ENCODE data around the gene DDX31.

The DDX31 gene

GRCh38 chr9:132637351-132637750, 32.4 kb downstream of the DDX31 start:
- DNase-seq (ENCODE audit: extremely low read depth, insufficient read length) = no peak
- Histone ChIP-seq H3K27me3 (replicated peaks; ENCODE audit: control insufficient read depth, insufficient read depth, low read length) (no peaks in the 10 kb centered on the region), H3K4me3 (replicated peaks; ENCODE audit: low read depth, low read length) (no peak overlapping the region), H3K36me3 (ENCODE audit: control insufficient read depth, insufficient read depth, low read length) (peaks cover 19% of the 10 kb centered on the region)
- TF ChIP-seq, protein P1, sequence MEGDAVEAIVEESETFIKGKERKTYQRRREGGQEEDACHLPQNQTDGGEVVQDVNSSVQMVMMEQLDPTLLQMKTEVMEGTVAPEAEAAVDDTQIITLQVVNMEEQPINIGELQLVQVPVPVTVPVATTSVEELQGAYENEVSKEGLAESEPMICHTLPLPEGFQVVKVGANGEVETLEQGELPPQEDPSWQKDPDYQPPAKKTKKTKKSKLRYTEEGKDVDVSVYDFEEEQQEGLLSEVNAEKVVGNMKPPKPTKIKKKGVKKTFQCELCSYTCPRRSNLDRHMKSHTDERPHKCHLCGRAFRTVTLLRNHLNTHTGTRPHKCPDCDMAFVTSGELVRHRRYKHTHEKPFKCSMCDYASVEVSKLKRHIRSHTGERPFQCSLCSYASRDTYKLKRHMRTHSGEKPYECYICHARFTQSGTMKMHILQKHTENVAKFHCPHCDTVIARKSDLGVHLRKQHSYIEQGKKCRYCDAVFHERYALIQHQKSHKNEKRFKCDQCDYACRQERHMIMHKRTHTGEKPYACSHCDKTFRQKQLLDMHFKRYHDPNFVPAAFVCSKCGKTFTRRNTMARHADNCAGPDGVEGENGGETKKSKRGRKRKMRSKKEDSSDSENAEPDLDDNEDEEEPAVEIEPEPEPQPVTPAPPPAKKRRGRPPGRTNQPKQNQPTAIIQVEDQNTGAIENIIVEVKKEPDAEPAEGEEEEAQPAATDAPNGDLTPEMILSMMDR (IDR thresholded peaks at IDR 0.05; ENCODE audit: insufficient read depth, low read length, poor library complexity, severe bottlenecking) = no peak

- H3K36me3 ChIP-seq (ENCODE audit: control insufficient read depth, insufficient read depth, low read length) = peaks cover 26% of the 10 kb centered on the region
- TF ChIP-seq, protein P1 (IDR thresholded peaks at IDR 0.05; ENCODE audit: insufficient read depth, low read length, poor library complexity, severe bottlenecking) = no peak
Observed at GRCh38 chr9:132634327-132634726, 35.5 kb downstream of the DDX31 start.

DNA sequence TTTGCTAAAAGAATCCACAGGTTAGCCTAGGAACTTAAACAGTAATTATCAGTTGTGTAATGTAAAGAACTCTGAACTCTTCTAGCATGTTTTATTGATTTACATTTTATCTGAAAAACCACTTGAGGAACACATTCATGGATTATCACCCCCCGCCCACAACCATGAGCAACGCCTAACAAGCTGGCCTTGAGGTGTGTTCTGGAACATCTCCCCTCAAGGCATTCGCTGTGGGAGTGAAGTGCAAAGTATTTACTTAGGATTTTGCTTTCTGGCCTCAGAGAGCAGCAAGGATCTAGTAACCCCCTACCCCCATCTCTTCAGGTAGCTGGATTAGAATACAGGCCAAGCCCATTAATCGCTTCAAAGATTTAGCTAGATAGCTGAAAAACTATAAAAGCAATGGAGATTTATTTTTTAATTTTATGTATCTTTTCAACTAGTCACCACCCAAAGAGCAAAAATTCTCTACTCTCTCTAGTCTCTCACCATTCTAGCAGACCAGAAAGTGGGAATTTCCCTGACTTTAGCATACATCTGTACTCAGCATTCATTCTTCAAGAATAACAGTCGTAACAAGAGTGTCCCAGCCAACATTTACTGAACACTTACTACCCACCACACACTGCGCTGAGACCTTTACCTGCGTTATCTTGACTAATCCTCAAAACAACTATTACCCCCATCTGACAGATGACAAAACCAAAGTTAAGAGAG, 37.2 kb downstream of the DDX31 start:
- H3K36me3 ChIP-seq (ENCODE audit: control insufficient read depth, insufficient read depth, low read length) = peaks cover 21% of the 10 kb centered on the region
- no peak overlapping the region for H3K4me3 ChIP-seq (replicated peaks; ENCODE audit: low read depth, low read length)
- no peak for DNase-seq (ENCODE audit: extremely low read depth, insufficient read length)
- no peaks in the 10 kb centered on the region for H3K27me3 ChIP-seq (replicated peaks; ENCODE audit: control insufficient read depth, insufficient read depth, low read length)
- TF ChIP-seq, protein P1 (IDR thresholded peaks at IDR 0.05; ENCODE audit: insufficient read depth, low read length, poor library complexity, severe bottlenecking) = no peak

More at GRCh38 chr9:132634327-132634726, 35.5 kb downstream of the DDX31 start:
- Histone ChIP-seq H3K4me3 (replicated peaks; ENCODE audit: low read depth, low read length) (no peak overlapping the region), H3K27me3 (replicated peaks; ENCODE audit: control insufficient read depth, insufficient read depth, low read length) (no peaks in the 10 kb centered on the region)
- no peak for DNase-seq (ENCODE audit: extremely low read depth, insufficient read length)

GRCh38 chr9:132631685-132632084, 38.1 kb downstream of the DDX31 start:
- TF ChIP-seq, protein P1 (IDR thresholded peaks at IDR 0.05; ENCODE audit: insufficient read depth, low read length, poor library complexity, severe bottlenecking) = no peak
- DNase-seq (ENCODE audit: extremely low read depth, insufficient read length) = no peak
- H3K36me3 ChIP-seq (ENCODE audit: control insufficient read depth, insufficient read depth, low read length) = peaks cover 16% of the 10 kb centered on the region
- H3K4me3 ChIP-seq (replicated peaks; ENCODE audit: low read depth, low read length) = no peak overlapping the region
- no peaks in the 10 kb centered on the region for H3K27me3 ChIP-seq (replicated peaks; ENCODE audit: control insufficient read depth, insufficient read depth, low read length)

DNA sequence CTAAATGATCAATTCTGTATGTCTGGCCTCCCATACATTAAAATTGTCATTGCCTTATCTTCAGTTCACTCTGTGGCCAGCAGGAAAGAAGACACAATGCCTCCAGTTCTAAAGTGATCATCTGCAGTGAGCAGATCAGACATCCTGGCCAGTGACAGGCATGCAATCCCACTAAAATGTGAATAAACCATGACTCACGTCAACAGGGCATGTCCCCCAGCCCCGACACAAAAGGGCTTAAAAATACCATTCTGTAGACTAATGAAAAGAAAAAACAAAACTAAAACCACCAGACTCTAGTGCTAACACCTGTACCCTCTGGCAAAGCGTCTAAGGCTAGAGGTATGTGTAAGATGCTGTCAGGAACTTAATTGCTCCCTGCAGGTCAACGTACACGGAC, 38.5 kb downstream of the DDX31 start:
- H3K4me3 ChIP-seq (replicated peaks; ENCODE audit: low read depth, low read length) = no peak overlapping the region
- peaks cover 16% of the 10 kb centered on the region for H3K36me3 ChIP-seq (ENCODE audit: control insufficient read depth, insufficient read depth, low read length)
- TF ChIP-seq, protein P1 (IDR thresholded peaks at IDR 0.05; ENCODE audit: insufficient read depth, low read length, poor library complexity, severe bottlenecking) = no peak
- no peaks in the 10 kb centered on the region for H3K27me3 ChIP-seq (replicated peaks; ENCODE audit: control insufficient read depth, insufficient read depth, low read length)
- no peak for DNase-seq (ENCODE audit: extremely low read depth, insufficient read length)

Data from GM06990 (cell line).